ENCODE measurements around the gene ARAP2. TPM values are rescaled to one million over a fixed set of nuclear protein-coding genes. Genes with fewer than 3 reads are reported as not detected.

Gene ARAP2
- total RNA-seq, 1 experiment from 2014 or later: 13.6 TPM

DNA sequence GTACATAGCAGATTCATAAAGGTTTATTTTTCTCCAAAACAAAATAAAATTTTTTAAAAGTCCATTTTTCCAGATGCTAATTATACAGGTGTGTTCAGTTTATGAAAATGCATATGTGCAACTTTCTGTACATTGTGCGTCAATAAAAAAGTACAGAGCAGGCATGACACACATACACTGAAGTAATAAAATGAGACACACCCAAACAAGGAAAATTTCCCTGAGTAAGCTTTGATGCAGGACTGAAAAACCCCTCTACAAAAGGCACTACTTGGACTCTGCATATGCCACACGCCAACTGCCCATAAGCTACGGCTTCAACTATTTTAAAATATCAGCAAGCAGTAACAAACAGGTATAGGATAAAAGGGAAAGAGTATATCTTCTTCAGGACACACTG, 13.8 kb downstream of the ARAP2 start:
- ATAC-seq (no peak), DNase-seq (ENCODE audit: low read depth, low spot score) (no peak)
- Histone ChIP-seq H3K9ac (ENCODE audit: low read length) (no peak overlapping the region), H3K9me3 (ENCODE audit: control insufficient read depth in 1 of 2, insufficient read depth in 1 of 2, low read depth in 1 of 2, low read length in 2 of 2) (no peaks in the 10 kb centered on the region), H3K4me1 (ENCODE audit: control insufficient read depth in 1 of 2, insufficient read depth in 2 of 2, low read length in 2 of 2) (peaks cover 15 to 22% of the 10 kb centered on the region in 2 experiments; a peak in 3 of 4 replicates), H3K4me3 (replicated peaks in 1 of 2; ENCODE audit: low read depth in 1 of 2, low read length in 2 of 2) (no peak overlapping the region), H3K27me3 (ENCODE audit: insufficient read depth, low read length) (no peaks in the 10 kb centered on the region), H3K79me2 (ENCODE audit: insufficient read depth, low read length) (peaks cover 73% of the 10 kb centered on the region), H3K9me2 (ENCODE audit: insufficient read depth) (no peaks in the 10 kb centered on the region), H2AFZ (ENCODE audit: low read depth, low read length, poor library complexity, severe bottlenecking) (no peak overlapping the region), H3K4me2 (ENCODE audit: low read length) (no peak overlapping the region), H3K27ac (ENCODE audit: low read depth, low read length) (no peak overlapping the region), H3K36me3 (ENCODE audit: control insufficient read depth in 1 of 2, insufficient read depth in 2 of 2, low read length in 2 of 2) (no peaks in the 10 kb centered on the region), H4K20me1 (ENCODE audit: insufficient read depth) (no peaks in the 10 kb centered on the region; the same call in 1 of the 2 replicates)
- intact Hi-C loops (cut with micrococcal nuclease): no loop called here
- TF ChIP-seq ZNF274 (IDR thresholded peaks at IDR 0.05; ENCODE audit: low read depth, low read length): no peak
- no peak for TF ChIP-seq ATF3 (IDR thresholded peaks at IDR 0.05)
- ChIA-PET POLR2A (no interaction called here), CTCF (no interaction called here), RAD21 (ENCODE audit: low non-redundant PET in 1 of 2, low total read pairs in 2 of 2, uncharacterized antibody in 2 of 2, unreplicated experiment in 2 of 2) (no interaction called here)
- no TSS peak for BruUV-seq (replicated peaks)

GRCh38 chr4:36227913-36228312, 16.4 kb downstream of the ARAP2 start:
- intact Hi-C loops (cut with micrococcal nuclease): no loop called here
- no peak for TF ChIP-seq JUND (IDR thresholded peaks at IDR 0.05)
- TF ChIP-seq ATF3 (IDR thresholded peaks at IDR 0.05): no peak
- no peak for TF ChIP-seq ZFX (IDR thresholded peaks at IDR 0.05)
- no peak for TF ChIP-seq SRF (IDR thresholded peaks at IDR 0.05; ENCODE audit: low read depth)
- TF ChIP-seq YY1 (IDR thresholded peaks at IDR 0.05; ENCODE audit: extremely low read depth, insufficient replicate concordance, low read depth, low read length): no peak
- no peak for TF ChIP-seq REST (IDR thresholded peaks at IDR 0.05; ENCODE audit: low read depth)
- no peak for TF ChIP-seq EGR1 (IDR thresholded peaks at IDR 0.05; ENCODE audit: low read depth)
- no peak for TF ChIP-seq CEBPB (IDR thresholded peaks at IDR 0.05; ENCODE audit: low read depth)
- TF ChIP-seq, protein P1, sequence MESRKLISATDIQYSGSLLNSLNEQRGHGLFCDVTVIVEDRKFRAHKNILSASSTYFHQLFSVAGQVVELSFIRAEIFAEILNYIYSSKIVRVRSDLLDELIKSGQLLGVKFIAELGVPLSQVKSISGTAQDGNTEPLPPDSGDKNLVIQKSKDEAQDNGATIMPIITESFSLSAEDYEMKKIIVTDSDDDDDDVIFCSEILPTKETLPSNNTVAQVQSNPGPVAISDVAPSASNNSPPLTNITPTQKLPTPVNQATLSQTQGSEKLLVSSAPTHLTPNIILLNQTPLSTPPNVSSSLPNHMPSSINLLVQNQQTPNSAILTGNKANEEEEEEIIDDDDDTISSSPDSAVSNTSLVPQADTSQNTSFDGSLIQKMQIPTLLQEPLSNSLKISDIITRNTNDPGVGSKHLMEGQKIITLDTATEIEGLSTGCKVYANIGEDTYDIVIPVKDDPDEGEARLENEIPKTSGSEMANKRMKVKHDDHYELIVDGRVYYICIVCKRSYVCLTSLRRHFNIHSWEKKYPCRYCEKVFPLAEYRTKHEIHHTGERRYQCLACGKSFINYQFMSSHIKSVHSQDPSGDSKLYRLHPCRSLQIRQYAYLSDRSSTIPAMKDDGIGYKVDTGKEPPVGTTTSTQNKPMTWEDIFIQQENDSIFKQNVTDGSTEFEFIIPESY (IDR thresholded peaks at IDR 0.05; ENCODE audit: extremely low read depth, insufficient replicate concordance, low read length): no peak
- no peak for TF ChIP-seq SP1 (IDR thresholded peaks at IDR 0.05; ENCODE audit: low read depth)
- no peak for TF ChIP-seq ELF1 (IDR thresholded peaks at IDR 0.05; ENCODE audit: borderline replicate concordance, low read depth)
- no peak for TF ChIP-seq SIN3A (IDR thresholded peaks at IDR 0.05; ENCODE audit: low read depth)
- no peak for TF ChIP-seq POLR2AphosphoS5 (IDR thresholded peaks at IDR 0.05; ENCODE audit: low read depth, low read length)
- no peak for TF ChIP-seq POLR2A (IDR thresholded peaks at IDR 0.05; ENCODE audit: borderline replicate concordance, extremely low read depth, insufficient read depth, insufficient read length)
- no peak for TF ChIP-seq TCF7L2 (IDR thresholded peaks at IDR 0.05; ENCODE audit: borderline replicate concordance, extremely low read depth, insufficient read depth, insufficient read length)
- TF ChIP-seq FOSL1 (IDR thresholded peaks at IDR 0.05; ENCODE audit: low read depth): no peak

More at GRCh38 chr4:36227913-36228312, 16.4 kb downstream of the ARAP2 start:
- ChIA-PET CTCF (no interaction called here), RAD21 (ENCODE audit: low non-redundant PET in 1 of 2, low total read pairs in 2 of 2, uncharacterized antibody in 2 of 2, unreplicated experiment in 2 of 2) (no interaction called here), POLR2A (no interaction called here)
- Histone ChIP-seq H4K20me1 (ENCODE audit: insufficient read depth) (no peaks in the 10 kb centered on the region; the same call in 1 of the 2 replicates), H3K9me2 (ENCODE audit: insufficient read depth) (no peaks in the 10 kb centered on the region), H3K9ac (ENCODE audit: low read length) (no peak overlapping the region), H3K27ac (ENCODE audit: low read depth, low read length) (no peak overlapping the region), H3K9me3 (ENCODE audit: control insufficient read depth in 1 of 2, insufficient read depth in 1 of 2, low read depth in 1 of 2, low read length in 2 of 2) (no peaks in the 10 kb centered on the region), H3K4me3 (replicated peaks in 1 of 2; ENCODE audit: low read depth in 1 of 2, low read length in 2 of 2) (no peak overlapping the region), H2AFZ (ENCODE audit: low read depth, low read length, poor library complexity, severe bottlenecking) (no peak overlapping the region), H3K27me3 (ENCODE audit: insufficient read depth, low read length) (no peaks in the 10 kb centered on the region), H3K79me2 (ENCODE audit: insufficient read depth, low read length) (peaks cover 72% of the 10 kb centered on the region), H3K36me3 (ENCODE audit: control insufficient read depth in 1 of 2, insufficient read depth in 2 of 2, low read length in 2 of 2) (no peaks in the 10 kb centered on the region), H3K4me2 (ENCODE audit: low read length) (no peak overlapping the region), H3K4me1 (ENCODE audit: control insufficient read depth in 1 of 2, insufficient read depth in 2 of 2, low read length in 2 of 2) (peaks cover 25 to 37% of the 10 kb centered on the region in 2 experiments)
- ATAC-seq: no peak
- no peak for DNase-seq (ENCODE audit: low read depth, low spot score)
- BruUV-seq (replicated peaks): no TSS peak

All from HCT116 (cell line).